ENCODE results near the gene FAM89A. TPM values are rescaled to one million over a fixed set of nuclear protein-coding genes. Genes with fewer than 3 reads are reported as not detected.
"Not testable (repeated sequence)": the region's sequence is repeated elsewhere in the genome, so short reads cannot be mapped to it uniquely, and the experiment has no call there.

Gene FAM89A
- total RNA-seq, 4 donors from 2014 or later, result 8.0 to 27.0 (median 17.1) TPM

DNA sequence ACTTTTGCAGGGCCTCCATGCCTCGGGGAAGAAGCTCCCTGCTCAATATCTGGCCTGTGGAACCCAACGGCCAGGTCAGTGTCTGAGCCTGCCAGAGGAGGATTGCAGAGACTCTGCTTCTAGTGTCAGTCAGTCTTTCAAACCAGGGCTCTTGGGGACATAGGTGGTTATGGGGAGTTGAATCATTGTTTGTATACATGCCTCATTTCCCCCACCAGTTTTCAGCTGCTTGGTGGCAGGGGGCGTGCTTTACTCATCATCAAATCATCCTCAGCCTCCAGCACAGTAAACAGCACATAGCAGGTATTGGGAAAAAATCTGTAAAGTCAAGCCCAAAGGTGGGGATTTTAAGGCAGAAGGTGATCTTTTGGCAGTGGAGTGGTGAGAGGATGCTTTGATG is 17.4 kb upstream of the FAM89A start:
- WGBS, 2 donors, result 66 to 79% methylated on average over 3 of the region's 3 CpGs
- Histone ChIP-seq H3K4me1 (peaks cover 10 to 11% of the 10 kb centered on the region in 2 donors), H3K4me3 (replicated peaks in 1 of 3) (no peak overlapping the region), H3K27me3 (no peaks in the 10 kb centered on the region), H3K36me3 (no peaks in the 10 kb centered on the region), H3K27ac (no peak overlapping the region), H3K9me3 (no peaks in the 10 kb centered on the region)
- TF ChIP-seq, protein P1, sequence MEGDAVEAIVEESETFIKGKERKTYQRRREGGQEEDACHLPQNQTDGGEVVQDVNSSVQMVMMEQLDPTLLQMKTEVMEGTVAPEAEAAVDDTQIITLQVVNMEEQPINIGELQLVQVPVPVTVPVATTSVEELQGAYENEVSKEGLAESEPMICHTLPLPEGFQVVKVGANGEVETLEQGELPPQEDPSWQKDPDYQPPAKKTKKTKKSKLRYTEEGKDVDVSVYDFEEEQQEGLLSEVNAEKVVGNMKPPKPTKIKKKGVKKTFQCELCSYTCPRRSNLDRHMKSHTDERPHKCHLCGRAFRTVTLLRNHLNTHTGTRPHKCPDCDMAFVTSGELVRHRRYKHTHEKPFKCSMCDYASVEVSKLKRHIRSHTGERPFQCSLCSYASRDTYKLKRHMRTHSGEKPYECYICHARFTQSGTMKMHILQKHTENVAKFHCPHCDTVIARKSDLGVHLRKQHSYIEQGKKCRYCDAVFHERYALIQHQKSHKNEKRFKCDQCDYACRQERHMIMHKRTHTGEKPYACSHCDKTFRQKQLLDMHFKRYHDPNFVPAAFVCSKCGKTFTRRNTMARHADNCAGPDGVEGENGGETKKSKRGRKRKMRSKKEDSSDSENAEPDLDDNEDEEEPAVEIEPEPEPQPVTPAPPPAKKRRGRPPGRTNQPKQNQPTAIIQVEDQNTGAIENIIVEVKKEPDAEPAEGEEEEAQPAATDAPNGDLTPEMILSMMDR (IDR thresholded peaks at IDR 0.05), result no peak
- TF ChIP-seq POLR2A (IDR thresholded peaks at IDR 0.05), result no peak
- no peak for DNase-seq
- intact Hi-C loops (cut with DNase I), result no loop called here

DNA sequence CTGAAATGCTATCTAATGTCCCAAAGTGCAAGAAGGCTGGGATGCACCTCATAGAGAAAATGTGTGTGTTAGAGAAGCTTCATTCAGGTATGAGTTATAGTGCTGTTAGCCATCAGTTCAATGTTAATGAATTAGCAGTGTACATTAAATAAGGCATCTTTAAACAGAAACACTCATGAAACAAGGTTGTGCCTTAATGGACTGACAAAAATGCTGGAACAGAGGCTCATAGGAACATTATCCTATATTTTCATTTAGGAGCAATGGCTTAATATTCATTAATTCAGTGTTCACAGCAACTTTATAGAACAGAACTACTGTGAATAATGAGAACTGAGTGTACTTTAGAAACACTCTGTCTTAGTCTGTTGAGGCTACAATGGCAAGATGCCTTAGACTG is 15.2 kb upstream of the FAM89A start:
- TF ChIP-seq, protein P1 (IDR thresholded peaks at IDR 0.05), result no peak
- no peak for TF ChIP-seq POLR2A (IDR thresholded peaks at IDR 0.05)
- Histone ChIP-seq H3K9me3 (no peaks in the 10 kb centered on the region), H3K27me3 (no peaks in the 10 kb centered on the region), H3K4me1 (peaks cover 10 to 11% of the 10 kb centered on the region in 2 donors), H3K27ac (no peak overlapping the region), H3K36me3 (no peaks in the 10 kb centered on the region), H3K4me3 (replicated peaks in 1 of 3) (no peak overlapping the region)
- intact Hi-C loops (cut with DNase I), result no loop called here
- DNase-seq, result no peak

DNA sequence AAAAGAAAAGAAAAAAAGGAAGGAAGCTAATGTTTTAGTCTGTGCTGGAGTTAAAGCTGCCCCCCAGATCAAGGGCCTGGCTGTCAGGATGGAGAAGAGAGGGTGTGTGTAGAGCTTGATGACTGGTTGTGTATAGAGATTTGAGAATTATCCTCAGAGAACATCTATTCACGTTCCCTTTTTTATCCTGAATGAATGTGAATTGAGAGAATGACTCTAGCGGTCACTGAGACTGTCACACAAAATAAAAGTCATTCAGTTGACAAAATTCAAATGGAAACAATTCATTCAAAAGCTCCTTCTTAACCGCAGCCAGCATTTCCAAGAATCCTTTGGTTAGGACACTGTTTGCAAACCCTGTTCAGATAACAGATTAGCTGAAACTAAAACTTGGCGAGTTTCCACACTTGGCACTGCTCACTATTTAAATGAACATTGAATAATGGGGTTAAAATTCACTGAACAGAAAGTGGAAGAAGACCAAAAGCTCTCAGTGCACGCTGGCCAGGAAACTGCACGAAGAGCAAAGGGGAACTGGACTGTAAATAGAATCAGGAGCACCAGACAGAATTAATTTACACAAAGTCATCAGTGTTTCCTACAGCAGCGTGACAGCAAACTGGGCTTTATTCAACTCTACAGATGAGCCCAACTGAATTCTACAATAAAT is 13.6 kb upstream of the FAM89A start:
- DNase-seq, result peak; percentile 33 to 43
- H3K36me3 ChIP-seq, result no peaks in the 10 kb centered on the region
- WGBS, 2 donors, result 9 to 20% methylated on average over 7 of the region's 7 CpGs
- H3K9me3 ChIP-seq, result no peaks in the 10 kb centered on the region
- H3K27ac ChIP-seq, result no peak overlapping the region
- no peak overlapping the region for H3K4me3 ChIP-seq (replicated peaks in 1 of 3)
- H3K27me3 ChIP-seq, result no peaks in the 10 kb centered on the region
- TF ChIP-seq, protein P1 (IDR thresholded peaks at IDR 0.05), result no peak
- TF ChIP-seq POLR2A (IDR thresholded peaks at IDR 0.05), result no peak
- intact Hi-C loops (cut with DNase I), result no loop called here
- H3K4me1 ChIP-seq, result peaks cover 10 to 11% of the 10 kb centered on the region in 2 donors

DNA sequence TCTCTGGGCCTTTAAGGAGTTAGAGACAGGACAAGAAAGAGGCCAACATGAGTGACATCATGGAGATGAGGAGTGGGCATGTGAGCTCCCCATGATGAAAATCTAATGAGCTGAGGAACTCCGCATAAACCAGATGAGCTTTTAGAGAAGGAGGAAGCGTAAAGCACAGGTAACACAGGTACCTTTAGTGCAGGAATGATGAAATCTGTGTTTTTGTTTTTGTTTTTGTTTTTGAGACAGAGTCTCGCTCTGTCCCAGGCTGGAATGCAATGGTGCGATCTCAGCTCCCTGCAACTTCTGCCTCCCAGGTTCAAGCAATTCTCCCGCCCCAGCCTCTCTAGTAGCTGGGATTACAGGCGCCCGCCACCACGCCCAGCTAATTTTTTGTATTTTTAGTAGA is 12.7 kb upstream of the FAM89A start:
- TF ChIP-seq POLR2A (IDR thresholded peaks at IDR 0.05), result no peak
- TF ChIP-seq, protein P1 (IDR thresholded peaks at IDR 0.05), result no peak
- H3K4me3 ChIP-seq (replicated peaks in 1 of 3), result no peak overlapping the region
- no peak for DNase-seq
- no peaks in the 10 kb centered on the region for H3K27me3 ChIP-seq
- no peaks in the 10 kb centered on the region for H3K9me3 ChIP-seq
- H3K27ac ChIP-seq, result no peak overlapping the region
- intact Hi-C loops (cut with DNase I), result no loop called here
- WGBS, 2 donors, result 95 to 97% methylated on average over 8 of the region's 8 CpGs
- H3K4me1 ChIP-seq, result peaks cover 10 to 11% of the 10 kb centered on the region in 2 donors
- H3K36me3 ChIP-seq, result no peaks in the 10 kb centered on the region

DNA sequence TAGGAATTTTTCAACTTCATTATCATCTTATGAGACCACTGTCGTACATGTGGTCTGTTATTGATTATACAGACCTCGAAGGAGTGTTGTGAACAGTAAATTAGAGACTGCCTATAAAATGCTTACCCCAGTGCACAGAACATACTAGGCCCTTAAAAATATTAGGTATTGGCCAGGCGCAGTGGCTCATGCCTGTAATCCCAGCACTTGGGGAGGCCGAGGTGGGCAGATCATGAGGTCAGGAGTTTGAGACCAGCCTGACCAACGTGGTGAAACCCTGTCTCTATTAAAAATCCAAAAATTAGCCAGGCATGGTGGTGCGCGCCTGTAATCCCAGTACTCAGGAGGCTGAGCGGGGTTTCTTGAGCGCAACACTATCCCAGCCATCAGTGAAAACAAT is 10.9 kb upstream of the FAM89A start:
- H3K27me3 ChIP-seq; H3K4me3 ChIP-seq (replicated peaks in 1 of 3); H3K27ac ChIP-seq; H3K9me3 ChIP-seq; intact Hi-C loops (cut with DNase I); DNase-seq; H3K36me3 ChIP-seq: not testable (repeated sequence)
- H3K4me1 ChIP-seq, result peaks cover 10 to 11% of the 10 kb centered on the region in 2 donors
- WGBS, 2 donors, result 79 to 84% methylated on average over 9 of the region's 9 CpGs

All from thyroid gland (tissue), 4 donors.